Prostate gland (tissue), 2 donors: ENCODE data around the gene GRN.

ENCODE experiments used
- CTCF ChIP-seq, 4 experiments: fragments of 200-600 bp in 2 of 4; fragments of 450-650 bp in 2 of 4; sonication (generic) in 2 of 4; IDR thresholded peaks; 1 replicate in 3 of 4; 2 replicates in 1 of 4; pipeline ENCODE4 v1.5.1; 2016 to 2019; ENCODE audit warnings: antibody characterized with exemption in 4 of 4, mild to moderate bottlenecking in 2 of 4, moderate library complexity in 2 of 4
- POLR2A ChIP-seq: fragments of 450-650 bp; IDR thresholded peaks from one replicate; pipeline ENCODE4 v1.6.1; 2016; ENCODE audit warnings: antibody characterized with exemption, mild to moderate bottlenecking
- POLR2AphosphoS5 ChIP-seq: sonication (generic); formaldehyde crosslinking; IDR thresholded peaks from one replicate; pipeline ENCODE4 v1.6.1; 2017; ENCODE audit warnings: antibody characterized with exemption

GRCh38 chr17:44327715-44328449 is 17.2 kb upstream of the GRN start:
- TF ChIP-seq POLR2A (no peak), CTCF (IDR thresholded peaks at IDR 0.05) (no peak), POLR2AphosphoS5 (no peak)
